Measurements from ENCODE around the gene NUP160.

NUP160 gene

DNA sequence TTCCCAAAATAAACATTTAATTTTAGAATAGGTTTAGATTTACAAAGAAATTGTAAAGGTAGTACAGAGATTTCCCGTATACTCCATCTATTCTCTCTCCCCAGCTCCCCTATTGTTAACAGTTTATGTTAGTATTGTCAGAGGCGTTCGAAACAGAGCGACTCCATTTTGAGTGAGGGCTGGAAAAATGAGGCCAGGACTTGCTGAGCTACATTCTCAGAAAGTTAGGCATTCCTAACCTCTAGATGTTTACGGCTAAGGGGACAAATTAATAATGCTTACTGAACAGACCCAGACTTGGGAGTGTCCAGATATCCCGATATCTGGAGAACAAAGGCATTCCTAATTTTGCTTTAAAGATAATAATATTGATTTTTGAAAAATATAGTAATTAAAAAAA lies 12.4 kb upstream of the NUP160 start:
- H3K4me3 ChIP-seq (ENCODE audit: control insufficient read depth, low read depth, low read length) = no peak overlapping the region
- TF ChIP-seq, protein P1, sequence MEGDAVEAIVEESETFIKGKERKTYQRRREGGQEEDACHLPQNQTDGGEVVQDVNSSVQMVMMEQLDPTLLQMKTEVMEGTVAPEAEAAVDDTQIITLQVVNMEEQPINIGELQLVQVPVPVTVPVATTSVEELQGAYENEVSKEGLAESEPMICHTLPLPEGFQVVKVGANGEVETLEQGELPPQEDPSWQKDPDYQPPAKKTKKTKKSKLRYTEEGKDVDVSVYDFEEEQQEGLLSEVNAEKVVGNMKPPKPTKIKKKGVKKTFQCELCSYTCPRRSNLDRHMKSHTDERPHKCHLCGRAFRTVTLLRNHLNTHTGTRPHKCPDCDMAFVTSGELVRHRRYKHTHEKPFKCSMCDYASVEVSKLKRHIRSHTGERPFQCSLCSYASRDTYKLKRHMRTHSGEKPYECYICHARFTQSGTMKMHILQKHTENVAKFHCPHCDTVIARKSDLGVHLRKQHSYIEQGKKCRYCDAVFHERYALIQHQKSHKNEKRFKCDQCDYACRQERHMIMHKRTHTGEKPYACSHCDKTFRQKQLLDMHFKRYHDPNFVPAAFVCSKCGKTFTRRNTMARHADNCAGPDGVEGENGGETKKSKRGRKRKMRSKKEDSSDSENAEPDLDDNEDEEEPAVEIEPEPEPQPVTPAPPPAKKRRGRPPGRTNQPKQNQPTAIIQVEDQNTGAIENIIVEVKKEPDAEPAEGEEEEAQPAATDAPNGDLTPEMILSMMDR (conservative IDR thresholded peaks at IDR 0.05; ENCODE audit: control insufficient read depth, insufficient read depth, low read depth, low read length) = no peak
- DNase-seq (ENCODE audit: low read depth) = no peak

DNA sequence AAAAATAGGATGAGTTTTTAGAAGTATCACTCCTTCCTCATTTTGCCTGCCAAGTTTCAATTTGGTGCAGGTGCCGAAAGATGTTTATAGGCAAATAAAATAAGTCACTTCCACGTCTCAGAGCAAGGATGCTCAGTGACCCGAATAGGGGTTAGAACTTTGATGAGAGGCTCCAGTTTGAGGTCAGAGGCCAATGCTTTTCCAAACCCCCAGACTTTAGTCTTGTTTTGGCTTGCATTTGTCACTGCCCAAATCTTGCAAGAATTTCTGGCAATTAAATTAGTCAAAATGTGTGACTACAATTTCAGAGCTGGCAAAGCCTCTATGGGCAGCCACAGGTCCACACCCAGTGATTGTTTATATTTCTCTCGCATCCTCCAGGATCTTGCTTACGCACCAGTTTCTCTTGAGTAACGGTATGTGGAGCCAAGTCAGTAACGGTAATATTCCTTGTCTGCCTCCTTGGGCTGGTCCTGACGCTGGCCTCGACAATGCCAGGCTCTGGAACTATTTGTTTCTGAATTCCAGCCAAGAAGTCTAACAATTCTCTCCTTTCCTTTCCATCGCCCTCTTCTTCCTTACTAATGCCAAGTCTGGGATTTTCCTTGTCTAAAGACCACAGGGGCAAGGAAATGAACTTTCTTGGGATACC lies 9.9 kb upstream of the NUP160 start:
- peak; percentile 83 for DNase-seq (ENCODE audit: low read depth)
- TF ChIP-seq, protein P1 (conservative IDR thresholded peaks at IDR 0.05; ENCODE audit: control insufficient read depth, insufficient read depth, low read depth, low read length) = no peak
- H3K4me3 ChIP-seq (ENCODE audit: control insufficient read depth, low read depth, low read length) = no peak overlapping the region

DNA sequence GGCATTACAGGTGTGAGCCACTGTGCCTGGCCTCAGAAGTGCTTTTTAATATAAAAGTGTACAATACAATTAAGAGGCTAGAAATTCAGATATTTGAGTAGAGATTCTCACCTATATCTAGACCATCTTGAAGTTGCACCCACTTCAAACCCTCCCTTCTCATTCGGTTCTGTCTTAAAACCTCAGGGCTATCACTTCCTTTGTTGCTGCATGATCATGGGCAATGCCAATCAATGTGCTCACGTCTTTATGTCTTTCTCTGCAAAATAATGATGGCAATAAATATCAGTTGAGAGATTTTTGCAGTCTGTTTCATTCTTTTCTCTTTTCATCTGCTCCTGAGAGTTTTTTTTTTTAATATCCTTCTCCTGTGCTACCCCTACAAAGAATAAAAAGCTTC lies 9.3 kb upstream of the NUP160 start:
- no peak for DNase-seq (ENCODE audit: low read depth)
- TF ChIP-seq, protein P1 (conservative IDR thresholded peaks at IDR 0.05; ENCODE audit: control insufficient read depth, insufficient read depth, low read depth, low read length) = no peak
- no peak overlapping the region for H3K4me3 ChIP-seq (ENCODE audit: control insufficient read depth, low read depth, low read length)

DNA sequence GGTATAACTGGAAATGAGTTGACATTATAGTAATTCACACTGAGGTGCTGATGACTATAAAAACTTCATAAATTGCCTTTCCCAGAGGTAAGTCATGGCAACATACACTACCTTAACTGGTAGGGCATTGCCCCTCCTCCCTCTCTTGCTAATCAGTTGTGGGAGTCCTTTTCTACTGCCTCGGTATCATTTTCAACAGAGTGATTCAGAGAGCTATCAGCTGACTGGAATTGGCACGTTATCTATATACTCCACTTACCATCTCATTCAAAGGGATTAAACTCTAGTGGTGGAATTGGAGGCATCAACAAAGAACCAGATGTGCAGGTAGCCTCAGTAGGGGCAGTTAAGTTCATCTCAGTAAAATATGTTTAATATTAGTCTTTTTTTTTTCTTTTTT lies 8.0 kb upstream of the NUP160 start:
- no peak overlapping the region for H3K4me3 ChIP-seq (ENCODE audit: control insufficient read depth, low read depth, low read length)
- DNase-seq (ENCODE audit: low read depth) = no peak
- TF ChIP-seq, protein P1 (conservative IDR thresholded peaks at IDR 0.05; ENCODE audit: control insufficient read depth, insufficient read depth, low read depth, low read length) = no peak

DNA sequence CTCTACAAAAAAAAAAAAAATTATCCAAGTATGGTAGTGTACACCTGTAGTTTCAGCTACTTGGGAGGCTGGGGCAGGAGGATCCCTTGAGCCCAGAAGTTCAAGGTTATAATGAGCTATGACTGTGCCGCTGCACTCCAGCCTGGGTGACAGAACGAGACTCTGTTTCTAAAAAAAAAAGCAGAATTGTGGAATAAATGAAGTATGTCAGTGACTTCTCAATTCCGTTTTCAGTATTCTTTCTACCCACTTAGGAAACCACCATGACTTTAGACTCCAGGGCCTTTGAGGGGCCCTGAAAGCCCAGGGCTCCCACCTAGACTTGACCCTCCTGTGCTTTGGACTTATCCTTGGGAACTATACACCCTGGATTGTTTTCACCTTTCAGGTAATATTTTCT lies 6.5 kb upstream of the NUP160 start:
- TF ChIP-seq, protein P1 (conservative IDR thresholded peaks at IDR 0.05; ENCODE audit: control insufficient read depth, insufficient read depth, low read depth, low read length) = no peak
- no peak for DNase-seq (ENCODE audit: low read depth)
- no peak overlapping the region for H3K4me3 ChIP-seq (ENCODE audit: control insufficient read depth, low read depth, low read length)

DNA sequence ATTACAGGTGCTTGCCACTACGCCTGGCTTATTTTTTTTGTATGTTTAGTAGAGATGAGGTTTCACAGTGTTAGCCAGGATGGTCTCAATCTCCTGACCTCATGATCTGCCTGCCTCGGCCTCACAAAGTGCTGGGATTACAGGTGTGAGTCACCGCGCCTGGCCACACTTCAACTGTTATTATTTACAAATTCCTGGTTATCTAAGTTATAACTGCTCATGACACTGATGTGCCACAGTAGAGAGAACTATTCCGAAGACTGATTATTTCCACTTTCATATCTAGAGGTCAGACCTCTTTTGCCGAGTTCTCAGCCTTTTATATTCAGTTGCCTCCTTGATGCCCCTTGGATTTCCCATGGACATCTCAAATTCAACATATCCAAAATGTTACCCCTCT lies 3.9 kb upstream of the NUP160 start:
- H3K4me3 ChIP-seq (ENCODE audit: control insufficient read depth, low read depth, low read length) = no peak overlapping the region
- TF ChIP-seq, protein P1 (conservative IDR thresholded peaks at IDR 0.05; ENCODE audit: control insufficient read depth, insufficient read depth, low read depth, low read length) = no peak
- DNase-seq (ENCODE audit: low read depth) = no peak

DNA sequence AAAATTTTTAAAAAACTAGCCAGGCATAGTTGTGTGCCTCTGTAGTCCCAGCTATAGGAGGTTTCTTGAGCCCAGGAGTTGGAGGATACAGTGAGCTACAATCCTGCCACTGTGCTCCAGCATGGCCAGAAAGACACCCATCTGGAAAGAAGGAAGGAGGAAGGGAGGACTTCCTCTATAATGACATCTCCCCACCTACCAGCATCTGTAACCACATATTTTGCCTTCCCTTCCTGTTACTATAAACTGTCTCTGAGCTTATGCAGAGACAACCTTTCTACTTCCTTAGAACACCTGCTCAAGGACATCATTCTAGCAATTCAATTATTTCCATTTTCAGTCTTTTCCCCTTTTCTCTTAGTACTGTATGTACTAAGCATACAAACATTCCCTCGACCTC lies 2.2 kb upstream of the NUP160 start:
- DNase-seq (ENCODE audit: low read depth) = no peak

More for the DNA sequence above, 2.2 kb upstream of the NUP160 start:
- TF ChIP-seq, protein P1 (conservative IDR thresholded peaks at IDR 0.05; ENCODE audit: control insufficient read depth, insufficient read depth, low read depth, low read length) = no peak
- no peak overlapping the region for H3K4me3 ChIP-seq (ENCODE audit: control insufficient read depth, low read depth, low read length)

Data from fibroblast of mammary gland (primary cell).